GM21360 (cell line): ENCODE measurements around the gene KLF9.

Source experiments
- ATAC-seq: cut with Tn5 transposase; IDR thresholded peaks from one replicate; pipeline ENCODE4 v1.9.1; 2021; ENCODE audit warnings: mild to moderate bottlenecking, moderate library complexity; ENCODE audit not compliant: unreplicated experiment

Gene KLF9

DNA sequence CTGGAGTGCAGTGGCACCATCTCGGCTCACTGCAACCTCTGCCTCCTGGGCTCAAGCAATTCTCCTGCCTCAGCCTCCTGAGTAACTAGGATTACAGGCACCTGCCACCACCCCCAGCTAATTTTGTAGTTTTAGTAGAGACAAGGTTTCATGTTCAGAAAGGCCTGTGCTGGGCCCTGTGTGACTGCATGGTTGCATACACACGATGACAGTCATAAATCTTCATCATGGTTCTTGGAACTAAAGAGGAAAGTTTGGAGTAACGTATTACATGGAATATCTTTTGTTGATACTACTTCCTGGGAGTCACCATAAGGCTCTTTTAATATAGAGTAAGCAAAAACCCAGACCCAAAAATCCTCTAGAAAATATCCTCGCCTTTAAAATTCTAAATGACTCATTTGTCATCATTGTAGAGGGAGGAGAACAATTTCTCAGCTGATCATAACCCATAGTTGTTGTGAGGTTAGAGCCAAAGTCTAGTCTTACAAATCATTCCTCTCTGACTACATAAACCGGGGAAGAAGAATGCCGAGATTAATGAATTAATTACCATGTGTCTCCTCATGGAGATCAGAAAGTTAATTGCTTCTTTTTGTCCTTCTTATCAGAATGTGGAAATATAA is 47.0 kb downstream of the KLF9 start:
- no peak for ATAC-seq

DNA sequence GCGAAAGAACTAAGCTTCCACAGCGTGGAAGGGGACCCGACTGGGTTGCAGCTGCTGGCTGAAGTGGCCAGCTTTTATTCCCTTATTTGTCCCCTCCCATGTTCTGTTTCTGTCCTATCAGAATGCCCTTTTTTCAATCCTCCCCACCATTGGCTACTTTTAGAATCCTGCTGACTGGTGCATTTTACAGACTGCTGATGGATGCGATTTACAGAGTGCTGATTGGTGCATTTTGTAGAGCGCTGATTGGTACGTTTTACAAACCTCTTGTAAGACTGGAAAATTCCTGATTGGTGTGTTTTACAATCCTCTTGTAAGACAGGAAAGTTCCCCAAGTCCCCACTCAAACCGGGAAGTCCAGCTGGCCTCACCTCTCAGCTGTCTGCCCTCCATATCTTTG is 50.7 kb downstream of the KLF9 start:
- no peak for ATAC-seq

DNA sequence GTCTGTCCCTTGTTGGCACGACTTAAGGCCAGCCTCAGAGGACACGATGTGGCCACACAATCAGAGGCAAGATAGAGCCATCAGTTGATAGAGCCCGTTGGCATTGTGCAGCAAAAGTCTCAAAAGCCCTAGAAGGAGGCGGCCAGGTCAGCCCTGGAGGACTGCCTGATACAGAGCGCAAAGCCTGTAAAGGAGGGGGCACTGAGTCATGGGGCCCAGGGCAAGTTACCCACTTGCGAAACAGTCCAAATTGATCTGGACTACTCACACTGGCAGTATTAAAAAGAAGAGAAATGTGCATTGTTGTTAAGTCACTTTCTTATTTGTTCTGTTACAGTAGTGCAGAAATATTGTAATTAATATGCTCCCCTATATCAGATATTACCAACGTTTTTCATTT is 51.5 kb downstream of the KLF9 start:
- no peak for ATAC-seq

DNA sequence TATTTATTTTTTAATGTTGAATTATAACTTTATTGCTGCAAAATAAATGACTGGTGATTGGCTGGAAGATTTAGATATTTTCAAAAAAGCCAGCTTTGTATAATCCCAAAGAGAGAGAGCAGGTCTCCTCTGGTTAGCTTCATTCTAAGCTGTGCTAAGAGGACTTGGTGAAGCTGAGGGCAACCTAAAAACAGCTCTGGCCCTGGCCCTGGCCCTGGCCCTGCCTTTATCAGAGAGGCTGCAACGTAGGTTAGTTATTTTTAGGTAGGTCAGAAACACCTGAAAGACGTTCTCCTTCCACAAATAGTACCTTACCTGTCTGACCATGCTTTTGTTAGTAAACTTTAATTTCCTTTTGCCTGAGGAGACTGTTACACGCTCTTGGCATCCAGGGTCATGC is 58.7 kb downstream of the KLF9 start:
- ATAC-seq: no peak

DNA sequence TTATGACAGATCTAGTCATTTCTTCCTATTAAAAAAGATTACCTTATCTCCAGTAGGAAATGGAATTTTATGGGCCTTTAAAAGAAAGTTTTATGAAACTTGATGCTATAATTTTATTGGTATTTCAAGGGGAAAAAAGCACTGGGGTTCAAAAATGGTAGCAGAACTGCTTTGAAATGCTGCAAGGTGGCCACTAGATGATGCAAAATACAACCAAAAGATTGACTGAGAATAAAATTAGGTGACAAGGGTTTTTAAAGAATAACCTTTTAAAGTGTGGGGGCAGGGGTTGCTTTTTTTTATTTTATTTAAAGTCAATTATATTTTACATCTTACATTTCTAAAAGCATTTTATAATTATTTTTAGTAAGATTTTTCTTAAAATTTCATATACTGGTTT is 61.7 kb downstream of the KLF9 start:
- no peak for ATAC-seq

DNA sequence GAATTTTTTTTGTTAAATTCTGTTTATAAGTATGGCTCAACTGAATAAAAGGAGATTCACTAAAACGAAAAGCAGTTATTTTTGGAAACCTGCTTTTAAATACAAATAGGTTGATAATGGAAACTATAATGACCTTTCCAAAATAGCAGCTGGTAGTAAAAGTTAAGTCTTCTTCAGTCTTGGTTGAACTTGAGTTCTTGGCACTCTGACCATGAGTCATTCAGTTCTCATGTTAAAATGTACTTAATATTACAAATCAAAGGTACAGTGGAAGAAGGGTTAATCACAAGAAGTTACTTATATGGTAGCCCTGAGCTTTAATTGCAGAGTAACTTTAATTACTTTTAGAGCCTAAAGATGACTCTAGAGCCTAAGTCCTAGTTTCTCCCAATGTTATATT is 62.1 kb downstream of the KLF9 start:
- ATAC-seq: no peak

DNA sequence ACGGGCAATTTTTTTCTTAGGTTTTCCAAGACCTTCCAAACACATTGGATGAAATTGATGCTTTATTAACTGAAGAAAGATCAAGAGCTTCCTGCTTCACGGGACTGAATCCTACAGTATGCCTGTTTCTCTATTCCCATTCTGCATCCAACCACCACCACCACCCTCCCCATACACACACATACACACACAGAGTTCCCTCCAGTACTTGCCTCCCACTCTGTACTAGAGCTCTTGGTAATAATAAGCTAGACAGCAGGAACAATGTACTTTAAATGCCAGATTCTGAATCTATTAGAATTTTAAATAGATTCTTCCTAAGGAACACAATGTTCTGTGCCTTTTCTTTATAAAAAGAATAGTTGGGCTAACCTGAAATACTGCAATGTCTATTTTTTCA is 67.4 kb downstream of the KLF9 start:
- ATAC-seq: no peak

DNA sequence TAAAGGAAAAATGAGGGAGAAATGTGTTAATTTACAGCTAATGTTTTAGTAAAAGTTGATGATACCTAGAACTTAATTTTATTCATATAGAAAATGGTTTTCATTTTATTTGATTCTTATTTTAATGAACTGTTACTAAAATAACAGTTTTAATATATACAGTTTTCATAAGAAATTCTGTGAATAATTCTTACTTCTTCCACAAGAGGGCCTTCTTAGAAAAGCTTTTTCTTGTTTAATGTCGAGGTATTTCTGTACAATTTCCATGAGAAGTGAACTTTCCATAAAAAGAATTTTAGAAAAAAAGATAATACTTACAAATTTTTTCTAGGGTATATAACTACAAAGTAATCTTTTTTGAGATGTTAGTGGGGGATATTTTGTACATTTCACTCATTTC is 73.9 kb downstream of the KLF9 start:
- ATAC-seq: no peak
